Measurements from ENCODE around the gene OR6C75. TPM values are rescaled to one million over a fixed set of nuclear protein-coding genes. Genes with fewer than 3 reads are reported as not detected.
"Not testable (repeated sequence)": the region's sequence is repeated elsewhere in the genome, so short reads cannot be mapped to it uniquely, and the experiment has no call there.

OR6C75 gene
- total RNA-seq, 1 experiment from 2014 or later, result not detected

GRCh38 chr12:55412138-55412537 is 49.4 kb downstream of the OR6C75 start:
- H4K8ac ChIP-seq (replicated peaks; ENCODE audit: insufficient read length, low read depth, low read length); H3K79me1 ChIP-seq (ENCODE audit: insufficient read depth, low read depth, low read length, poor library complexity, severe bottlenecking); H3K4ac ChIP-seq (ENCODE audit: low read depth, low read length); H2BK120ac ChIP-seq (ENCODE audit: low read depth, low read length, poor library complexity, severe bottlenecking); H3K4me3 Mint-ChIP-seq; H3K4me2 ChIP-seq (ENCODE audit: insufficient read depth, insufficient read length, low read length); H3K14ac ChIP-seq (ENCODE audit: insufficient read depth, low read length); H2BK20ac ChIP-seq (ENCODE audit: low read depth, low read length, poor library complexity, severe bottlenecking); H3K27me3 ChIP-seq (ENCODE audit: insufficient read depth, low read length); H3K9ac ChIP-seq (ENCODE audit: extremely low read depth, insufficient read length, low read length); H3K79me2 ChIP-seq (ENCODE audit: insufficient read depth, low read length); H3K27ac ChIP-seq (ENCODE audit: insufficient read length, low read depth, low read length); H2AK5ac ChIP-seq (ENCODE audit: insufficient read length, low read length); H3K23me2 ChIP-seq (ENCODE audit: insufficient read length, low read depth, low read length, poor library complexity, severe bottlenecking); H2BK5ac ChIP-seq (ENCODE audit: insufficient read length, low read length); H3K27ac Mint-ChIP-seq; DNase-seq; H2AFZ ChIP-seq (ENCODE audit: low read length); H3K9me3 ChIP-seq (ENCODE audit: control insufficient read depth, low read depth, low read length); H3K18ac ChIP-seq (ENCODE audit: insufficient read length, low read depth, low read length); H4K91ac ChIP-seq (ENCODE audit: insufficient read length, low read depth, low read length); H2BK15ac ChIP-seq (ENCODE audit: low read depth, low read length); H2BK12ac ChIP-seq (ENCODE audit: insufficient read length, low read depth, low read length); H3K4me1 ChIP-seq (ENCODE audit: insufficient read depth, low read length); H3K27me3 Mint-ChIP-seq (ENCODE audit: low read depth); H3T11ph ChIP-seq (ENCODE audit: low read length); H3K56ac ChIP-seq (ENCODE audit: insufficient read length, low read depth, low read length); H3K4me1 Mint-ChIP-seq; H3K36me3 Mint-ChIP-seq (ENCODE audit: insufficient read depth in 1 of 3, low read depth in 3 of 3); H4K5ac ChIP-seq (ENCODE audit: insufficient read length, low read depth, low read length); H3K23ac ChIP-seq (ENCODE audit: insufficient read length, low read depth, low read length); H4K20me1 ChIP-seq (ENCODE audit: control insufficient read depth, insufficient read depth, insufficient read length): not testable (repeated sequence)
- H3K9me3 Mint-ChIP-seq, result peaks cover 6 to 11% of the 10 kb centered on the region in 2 experiments; a peak in 4 of 5 replicates
- no CpG with 5 or more reads among the region's 15 CpGs for whole genome bisulfite sequencing (ENCODE audit: extremely low coverage, insufficient read length, low lambda C conversion rate)
